PC-3 (cell line): Measurements from ENCODE around the gene CSMD2. TPM values are rescaled to one million over a fixed set of nuclear protein-coding genes. Genes with fewer than 3 reads are reported as not detected.

Experiments
- ATAC-seq: fragments of 200-7000 bp; cut with Tn5 transposase; 2 replicates; pipeline ENCODE4 v1.9.1; 2020; ENCODE audit warnings: mild to moderate bottlenecking, moderate library complexity
- BruUV-seq: library from RNA; stranded (reverse); fragments of 400-500 nt; replicated peaks from 2 replicates; lab custom pipeline; 2021; lab: Mats Ljungman, UMichigan
- CTCF ChIA-PET: fragments of 300-600 bp; sonication (Branson Sonifier 250); formaldehyde crosslinking; loops from one replicate; lab custom pipeline; 2022; ENCODE audit warnings: antibody characterized with exemption; lab: Charles Lee
- POLR2A ChIA-PET: fragments of 300-600 bp; sonication (Branson Sonifier 250); formaldehyde crosslinking; loops from one replicate; lab custom pipeline; 2022; ENCODE audit warnings: antibody characterized with exemption; ENCODE audit not compliant: unreplicated experiment; lab: Charles Lee
- DNase-seq: peaks from one replicate; pipeline ENCODE4 v3.0.0-alpha.2; 2015
- H2AFZ ChIP-seq: fragments of 300-600 bp; sonication (generic); 2 replicates; pipeline ENCODE4 v1.6.0; 2016; ENCODE audit warnings: antibody characterized with exemption, low read length
- H3F3A ChIP-seq: fragments of 300-600 bp; sonication (generic); one replicate; pipeline ENCODE4 v1.6.0; 2017; ENCODE audit warnings: antibody characterized with exemption, low read length, control low read depth, mild to moderate bottlenecking; ENCODE audit not compliant: unreplicated experiment
- H3K27ac ChIP-seq: fragments of 300-600 bp; sonication (generic); 2 replicates; pipeline ENCODE4 v1.5.1; 2016; ENCODE audit warnings: mild to moderate bottlenecking, low read length
- H3K27me3 ChIP-seq: fragments of 300-600 bp; sonication (generic); 2 replicates; pipeline ENCODE4 v1.6.1; 2016; ENCODE audit warnings: low read length, mixed read lengths
- H3K36me3 ChIP-seq: fragments of 300-600 bp; sonication (generic); 2 replicates; pipeline ENCODE4 v1.6.1; 2016; ENCODE audit warnings: low read depth, mixed run types, low read length, mixed read lengths
- H3K4me1 ChIP-seq: fragments of 300-600 bp; sonication (generic); 2 replicates; pipeline ENCODE4 v1.5.1; 2016; ENCODE audit warnings: low read length; ENCODE audit not compliant: insufficient read depth
- H3K4me2 ChIP-seq: fragments of 300-600 bp; sonication (generic); 2 replicates; pipeline ENCODE4 v1.6.0; 2016; ENCODE audit warnings: low read length
- H3K4me3 ChIP-seq: fragments of 300-600 bp; sonication (generic); 2 replicates; pipeline ENCODE4 v1.5.1; 2016; ENCODE audit warnings: mild to moderate bottlenecking, low read length, mixed read lengths
- H3K79me2 ChIP-seq: fragments of 300-600 bp; sonication (generic); 2 replicates; pipeline ENCODE4 v1.6.1; 2017; ENCODE audit warnings: low read length, mixed read lengths
- H3K9ac ChIP-seq: fragments of 300-600 bp; sonication (generic); 2 replicates; pipeline ENCODE4 v1.6.0; 2016; ENCODE audit warnings: mild to moderate bottlenecking, low read length
- H3K9me2 ChIP-seq: fragments of 300-600 bp; sonication (generic); replicated peaks from 2 replicates; pipeline ENCODE4 v1.6.1; 2016; ENCODE audit warnings: mixed run types, low read length, mixed read lengths
- H3K9me3 ChIP-seq: fragments of 300-600 bp; sonication (generic); 2 replicates; pipeline ENCODE4 v1.6.1; 2016; ENCODE audit warnings: low read length, mixed read lengths
- H4K20me1 ChIP-seq: fragments of 300-600 bp; sonication (generic); 2 replicates; pipeline ENCODE4 v1.6.1; 2016; ENCODE audit warnings: low read length, mixed read lengths
- CTCF ChIP-seq: fragments of 300-600 bp; sonication (generic); conservative IDR thresholded peaks from 2 replicates; pipeline ENCODE4 v1.5.1; 2017; ENCODE audit warnings: antibody characterized with exemption, low read depth, mild to moderate bottlenecking, low read length
- EZH2 ChIP-seq: fragments of 300-600 bp; sonication (generic); IDR thresholded peaks from one replicate; pipeline ENCODE4 v1.6.1; 2017; ENCODE audit warnings: antibody characterized with exemption, mild to moderate bottlenecking, low read length; ENCODE audit not compliant: unreplicated experiment
- EZH2phosphoT487 ChIP-seq: fragments of 300-600 bp; sonication (generic); IDR thresholded peaks from 2 replicates; pipeline ENCODE4 v1.6.1; 2018; ENCODE audit warnings: mild to moderate bottlenecking, antibody characterized with exemption, low read length, borderline replicate concordance
- intact Hi-C: fragments of 100-400 bp; cut with micrococcal nuclease; formaldehyde crosslinking; loops from 2 replicates; pipeline ENCODE4 v1.9.0; 2023
- total RNA-seq: library from RNA; depleted of rRNA; stranded (reverse); fragments of >200 nt; gene quantifications from 2 replicates; pipeline ENCODE4 v1.2.3, GENCODE V29; 2014

CSMD2 gene
- total RNA-seq, 1 experiment from 2014 or later = not detected

GRCh38 chr1:33792651-33793050 lies 372.4 kb downstream of the CSMD2 start:
- no peaks in the 10 kb centered on the region for H3K79me2 ChIP-seq
- no peak overlapping the region for H3K4me2 ChIP-seq
- no peaks in the 10 kb centered on the region for H3K9me3 ChIP-seq
- no peak for ATAC-seq
- no peaks in the 10 kb centered on the region for H3K4me1 ChIP-seq
- no TSS peak for BruUV-seq
- TF ChIP-seq CTCF (no peak), EZH2phosphoT487 (no peak), EZH2 (no peak)
- H3K27me3 ChIP-seq = no peaks in the 10 kb centered on the region
- no peaks in the 10 kb centered on the region for H4K20me1 ChIP-seq
- ChIA-PET POLR2A (no interaction called here), CTCF (no interaction called here)
- intact Hi-C loops = no loop called here
- H3K27ac ChIP-seq = no peak overlapping the region
- no peak overlapping the region for H3K9ac ChIP-seq
- DNase-seq = no peak
- H3F3A ChIP-seq = no peaks in the 10 kb centered on the region
- H3K4me3 ChIP-seq = no peak overlapping the region
- H3K9me2 ChIP-seq = no peaks in the 10 kb centered on the region
- no peak overlapping the region for H2AFZ ChIP-seq
- no peaks in the 10 kb centered on the region for H3K36me3 ChIP-seq

- Histone ChIP-seq H3K79me2 (no peaks in the 10 kb centered on the region), H3K9me3 (no peaks in the 10 kb centered on the region), H3K27ac (no peak overlapping the region), H3K4me3 (no peak overlapping the region), H3F3A (no peaks in the 10 kb centered on the region), H2AFZ (no peak overlapping the region), H4K20me1 (no peaks in the 10 kb centered on the region), H3K9ac (no peak overlapping the region), H3K27me3 (no peaks in the 10 kb centered on the region), H3K36me3 (no peaks in the 10 kb centered on the region), H3K4me2 (no peak overlapping the region), H3K4me1 (no peaks in the 10 kb centered on the region), H3K9me2 (no peaks in the 10 kb centered on the region)
- ATAC-seq (no peak), DNase-seq (no peak)
- TF ChIP-seq CTCF (no peak), EZH2phosphoT487 (no peak), EZH2 (no peak)
- intact Hi-C loops = no loop called here
- POLR2A ChIA-PET = no interaction called here
- no TSS peak for BruUV-seq
- CTCF ChIA-PET = no interaction called here
These were observed 372.8 kb downstream of the CSMD2 start for GRCh38 chr1:33792216-33792615.

GRCh38 chr1:33791251-33791650 lies 373.8 kb downstream of the CSMD2 start:
- H3K9ac ChIP-seq = no peak overlapping the region
- H3K4me2 ChIP-seq = no peak overlapping the region
- no peaks in the 10 kb centered on the region for H3K9me3 ChIP-seq
- ChIA-PET POLR2A (no interaction called here), CTCF (no interaction called here)
- no peak for TF ChIP-seq EZH2
- TF ChIP-seq EZH2phosphoT487 = no peak
- TF ChIP-seq CTCF = no peak
- no peaks in the 10 kb centered on the region for H3K36me3 ChIP-seq
- H3K27me3 ChIP-seq = no peaks in the 10 kb centered on the region
- H4K20me1 ChIP-seq = no peaks in the 10 kb centered on the region
- BruUV-seq = no TSS peak
- H3K79me2 ChIP-seq = no peaks in the 10 kb centered on the region
- no peak overlapping the region for H3K4me3 ChIP-seq
- no peaks in the 10 kb centered on the region for H3F3A ChIP-seq
- no peaks in the 10 kb centered on the region for H3K9me2 ChIP-seq
- ATAC-seq (no peak), DNase-seq (no peak)
- H3K27ac ChIP-seq = no peak overlapping the region
- H3K4me1 ChIP-seq = no peaks in the 10 kb centered on the region
- intact Hi-C loops = no loop called here
- no peak overlapping the region for H2AFZ ChIP-seq
